HCT116 (cell line): ENCODE measurements around the gene MPPED1. TPM values are rescaled to one million over a fixed set of nuclear protein-coding genes. Genes with fewer than 3 reads are reported as not detected.

Experiments
- ATAC-seq: fragments of 200-7000 bp; cut with Tn5 transposase; 2 replicates; pipeline ENCODE4 v1.9.1; 2020; ENCODE audit warnings: mild to moderate bottlenecking, moderate library complexity
- BruUV-seq: library from RNA; stranded (reverse); fragments of 400-500 nt; replicated peaks from 2 replicates; lab custom pipeline; 2021; lab: Mats Ljungman, UMichigan
- CTCF ChIA-PET: fragments of 300-600 bp; sonication (Branson Sonifier 250); formaldehyde crosslinking; loops from one replicate; lab custom pipeline; 2021; ENCODE audit warnings: antibody characterized with exemption; lab: Charles Lee
- POLR2A ChIA-PET: fragments of 300-600, 350-600 bp; sonication (Branson Sonifier 250); formaldehyde crosslinking; loops from one replicate; lab custom pipeline; 2021; ENCODE audit warnings: antibody characterized with exemption; lab: Charles Lee
- RAD21 ChIA-PET, 2 experiments: fragments of 300-600 bp; sonication (Branson Sonifier 250); formaldehyde crosslinking; loops; one replicate each; lab custom pipeline; 2023; ENCODE audit warnings: low total read pairs in 2 of 2; ENCODE audit not compliant: uncharacterized antibody in 2 of 2, unreplicated experiment in 2 of 2, low non-redundant PET in 1 of 2; lab: Charles Lee
- DNase-seq: peaks from one replicate; pipeline ENCODE4 v3.0.0-alpha.2; 2010; ENCODE audit warnings: low read depth, low spot score
- H2AFZ ChIP-seq: fragments of 200-600 bp; shearing (Covaris generic), sonication (generic); 2 replicates; pipeline ENCODE4 v1.6.1; 2017; ENCODE audit warnings: low read depth, mixed run types, mixed read lengths, antibody characterized with exemption, low read length; ENCODE audit not compliant: poor library complexity, severe bottlenecking
- H3K27ac ChIP-seq: 2 replicates; pipeline ENCODE4 v1.5.1; 2012; ENCODE audit warnings: low read depth, low read length
- H3K27me3 ChIP-seq: fragments of 200-600 bp; sonication (generic); 2 replicates; pipeline ENCODE4 v1.6.1; 2016; ENCODE audit warnings: mixed run types, low read length, mixed read lengths; ENCODE audit not compliant: insufficient read depth
- H3K36me3 ChIP-seq, 2 experiments: fragments of 200-500 bp in 1 of 2; fragments of 200-600 bp in 1 of 2; sonication (Bioruptor generic) in 1 of 2; sonication (generic) in 1 of 2; 2 replicates each; pipeline versions ENCODE4 v1.5.1 to v1.6.1; 2014 to 2016; ENCODE audit warnings: low read length in 2 of 2, inconsistent platforms in 1 of 2, mixed read lengths in 1 of 2, mixed run types in 1 of 2; ENCODE audit not compliant: insufficient read depth in 2 of 2, control insufficient read depth in 1 of 2
- H3K4me1 ChIP-seq, 2 experiments: fragments of 200-600 bp in 1 of 2; sonication (generic) in 1 of 2; 2 replicates each; pipeline versions ENCODE4 v1.5.1 to v1.6.1; 2012 to 2017; ENCODE audit warnings: low read length in 2 of 2, inconsistent platforms in 1 of 2, mild to moderate bottlenecking in 1 of 2, mixed read lengths in 1 of 2, mixed run types in 1 of 2, moderate library complexity in 1 of 2; ENCODE audit not compliant: insufficient read depth in 2 of 2, control insufficient read depth in 1 of 2
- H3K4me2 ChIP-seq: fragments of 200-600 bp; sonication (generic); 2 replicates; pipeline ENCODE4 v1.6.1; 2017; ENCODE audit warnings: mixed run types, low read length, mixed read lengths
- H3K4me3 ChIP-seq, 2 experiments: fragments of 200-600 bp in 1 of 2; sonication (generic) in 1 of 2; replicated peaks in 1 of 2; 2 replicates each; pipeline ENCODE4 v1.5.1; 2011 to 2016; ENCODE audit warnings: low read length in 2 of 2, control low read depth in 1 of 2, low read depth in 1 of 2, mild to moderate bottlenecking in 1 of 2, mixed read lengths in 1 of 2, mixed run types in 1 of 2
- H3K79me2 ChIP-seq: fragments of 200-600 bp; sonication (generic); 2 replicates; pipeline ENCODE4 v1.6.1; 2017; ENCODE audit warnings: mild to moderate bottlenecking, mixed run types, low read length, moderate library complexity, mixed read lengths; ENCODE audit not compliant: insufficient read depth
- H3K9ac ChIP-seq: fragments of 200-600 bp; sonication (generic); 2 replicates; pipeline ENCODE4 v1.6.1; 2016; ENCODE audit warnings: low read length, mixed read lengths
- H3K9me2 ChIP-seq: fragments of 200-600 bp; sonication (generic), shearing (Covaris generic); 2 replicates; pipeline ENCODE4 v1.6.1; 2017; ENCODE audit warnings: mixed run types, mild to moderate bottlenecking, moderate library complexity; ENCODE audit not compliant: insufficient read depth
- H3K9me3 ChIP-seq, 2 experiments: fragments of 200-500 bp in 1 of 2; fragments of 200-600 bp in 1 of 2; sonication (Bioruptor generic) in 1 of 2; sonication (generic) in 1 of 2; 2 replicates each; pipeline ENCODE4 v1.6.1; 2014 to 2017; ENCODE audit warnings: low read length in 2 of 2, mixed read lengths in 2 of 2, inconsistent platforms in 1 of 2, low read depth in 1 of 2, mild to moderate bottlenecking in 1 of 2, mixed run types in 1 of 2, moderate library complexity in 1 of 2; ENCODE audit not compliant: control insufficient read depth in 1 of 2, insufficient read depth in 1 of 2
- H4K20me1 ChIP-seq: fragments of 200-600 bp; sonication (generic), shearing (Covaris generic); 2 replicates; pipeline ENCODE4 v1.6.1; 2017; ENCODE audit warnings: mixed run types, mild to moderate bottlenecking, moderate library complexity; ENCODE audit not compliant: insufficient read depth
- CBX3 ChIP-seq: IDR thresholded peaks from 2 replicates; pipeline ENCODE4 v1.6.1; 2012; ENCODE audit warnings: low read depth
- CEBPB ChIP-seq: IDR thresholded peaks from 2 replicates; pipeline ENCODE4 v1.6.1; 2012; ENCODE audit warnings: low read depth
- EGR1 ChIP-seq: IDR thresholded peaks from 2 replicates; pipeline ENCODE4 v1.6.1; 2012; ENCODE audit warnings: low read depth
- ELF1 ChIP-seq: IDR thresholded peaks from 2 replicates; pipeline ENCODE4 v1.6.1; 2012; ENCODE audit warnings: low read depth, borderline replicate concordance
- EZH2phosphoT487 ChIP-seq: fragments of 200-600 bp; IDR thresholded peaks from 2 replicates; pipeline ENCODE4 v1.6.1; 2018; ENCODE audit warnings: antibody characterized with exemption, borderline replicate concordance
- FOSL1 ChIP-seq: IDR thresholded peaks from 2 replicates; pipeline ENCODE4 v1.6.1; 2012; ENCODE audit warnings: low read depth
- JUND ChIP-seq: IDR thresholded peaks from 2 replicates; pipeline ENCODE4 v1.6.1; 2012
- POLR2A ChIP-seq: IDR thresholded peaks from 2 replicates; pipeline ENCODE4 v1.7.0; 2011; ENCODE audit warnings: borderline replicate concordance; ENCODE audit not compliant: insufficient read depth, insufficient read length; ENCODE audit errors: extremely low read depth
- POLR2AphosphoS5 ChIP-seq: IDR thresholded peaks from 2 replicates; pipeline ENCODE4 v1.6.1; 2011; ENCODE audit warnings: mild to moderate bottlenecking, low read depth, low read length, moderate library complexity
- RAD21 ChIP-seq: IDR thresholded peaks from 2 replicates; pipeline ENCODE4 v1.6.1; 2012; ENCODE audit warnings: low read depth, mild to moderate bottlenecking
- SIN3A ChIP-seq: IDR thresholded peaks from 2 replicates; pipeline ENCODE4 v1.6.1; 2012; ENCODE audit warnings: low read depth
- SP1 ChIP-seq: IDR thresholded peaks from 2 replicates; pipeline ENCODE4 v1.6.1; 2012; ENCODE audit warnings: low read depth
- SRF ChIP-seq: IDR thresholded peaks from 2 replicates; pipeline ENCODE4 v1.6.1; 2012; ENCODE audit warnings: low read depth
- TCF7L2 ChIP-seq: IDR thresholded peaks from 2 replicates; pipeline ENCODE4 v1.7.0; 2011; ENCODE audit warnings: borderline replicate concordance, inconsistent platforms; ENCODE audit not compliant: insufficient read depth, insufficient read length; ENCODE audit errors: extremely low read depth
- YY1 ChIP-seq: IDR thresholded peaks from 2 replicates; pipeline ENCODE4 v1.6.1; 2011; ENCODE audit warnings: low read length, low read depth, moderate library complexity, mild to moderate bottlenecking; ENCODE audit not compliant: insufficient replicate concordance; ENCODE audit errors: extremely low read depth
- ZFX ChIP-seq: fragments of 450-650 bp; IDR thresholded peaks from 2 replicates; pipeline ENCODE4 v1.6.1; 2017
- ZNF274 ChIP-seq: fragments of 200-500 bp; sonication (Bioruptor generic); IDR thresholded peaks from 2 replicates; pipeline ENCODE4 v1.6.1; 2014; ENCODE audit warnings: mild to moderate bottlenecking, low read depth, low read length, inconsistent platforms
- intact Hi-C: fragments of 100-400 bp; cut with micrococcal nuclease; formaldehyde crosslinking; loops from 2 replicates; pipeline ENCODE4 v1.10.0; 2022
- total RNA-seq: library from RNA; stranded (reverse); gene quantifications from one replicate; pipeline ENCODE4 v1.2.1, GENCODE V29; 2021; ENCODE audit not compliant: unreplicated experiment
- TF ChIP-seq, protein P1 (sequence below), 3 experiments: fragments of 200-600 bp in 1 of 3; sonication (generic) in 1 of 3; IDR thresholded peaks in 2 of 3; conservative IDR thresholded peaks in 1 of 3; 2 replicates each; pipeline ENCODE4 v1.5.1; 2012 to 2017; ENCODE audit warnings: low read depth in 2 of 3, low read length in 2 of 3, antibody characterized with exemption in 1 of 3, borderline replicate concordance in 1 of 3, control low read depth in 1 of 3, mild to moderate bottlenecking in 1 of 3, mixed read lengths in 1 of 3, mixed run types in 1 of 3, moderate library complexity in 1 of 3; ENCODE audit not compliant: insufficient read depth in 1 of 3
- TF ChIP-seq, protein P2 (sequence below): IDR thresholded peaks from 2 replicates; pipeline ENCODE4 v1.6.1; 2012; ENCODE audit warnings: low read depth
- TF ChIP-seq, protein P3 (sequence below): IDR thresholded peaks from 2 replicates; pipeline ENCODE4 v1.6.1; 2012

The MPPED1 gene
- total RNA-seq, 1 experiment from 2014 or later, result not detected

DNA sequence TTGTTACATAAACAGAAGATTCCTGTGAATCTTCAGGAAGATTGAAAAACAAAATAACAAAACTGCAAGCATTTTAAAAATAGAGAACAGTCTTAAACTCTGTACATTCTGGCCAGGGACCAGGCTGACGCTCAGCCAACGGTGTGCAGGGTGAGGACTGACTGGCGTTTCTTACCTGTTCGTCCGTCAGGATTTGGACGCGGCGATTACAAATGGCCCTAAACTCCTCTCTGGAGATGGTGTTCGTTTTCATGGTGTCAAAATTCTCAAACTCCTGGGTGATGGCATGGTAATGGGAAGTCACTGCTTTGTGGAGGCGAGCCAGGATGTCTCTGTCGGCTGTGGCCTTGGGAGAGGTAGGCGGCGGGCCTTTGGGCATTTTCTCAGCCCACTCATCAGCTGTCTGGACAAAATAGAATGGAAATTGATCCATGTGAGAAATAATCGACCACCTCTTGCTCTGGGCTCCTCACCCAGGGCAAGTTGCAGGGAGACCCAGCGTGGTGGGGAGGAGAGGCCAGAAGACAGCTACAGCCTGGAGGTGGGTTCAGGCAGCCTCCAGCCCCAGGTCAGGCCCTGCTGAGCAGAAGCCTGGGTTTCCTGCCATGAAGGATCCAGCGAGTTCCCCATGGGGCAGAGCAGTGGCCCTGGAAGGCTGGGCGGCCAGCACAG, 143.0 kb downstream of the MPPED1 start:
- no peaks in the 10 kb centered on the region for H3K79me2 ChIP-seq
- no peak for TF ChIP-seq SIN3A
- TF ChIP-seq FOSL1, result no peak
- TF ChIP-seq SRF, result no peak
- no peak for TF ChIP-seq CBX3
- TF ChIP-seq, protein P1, sequence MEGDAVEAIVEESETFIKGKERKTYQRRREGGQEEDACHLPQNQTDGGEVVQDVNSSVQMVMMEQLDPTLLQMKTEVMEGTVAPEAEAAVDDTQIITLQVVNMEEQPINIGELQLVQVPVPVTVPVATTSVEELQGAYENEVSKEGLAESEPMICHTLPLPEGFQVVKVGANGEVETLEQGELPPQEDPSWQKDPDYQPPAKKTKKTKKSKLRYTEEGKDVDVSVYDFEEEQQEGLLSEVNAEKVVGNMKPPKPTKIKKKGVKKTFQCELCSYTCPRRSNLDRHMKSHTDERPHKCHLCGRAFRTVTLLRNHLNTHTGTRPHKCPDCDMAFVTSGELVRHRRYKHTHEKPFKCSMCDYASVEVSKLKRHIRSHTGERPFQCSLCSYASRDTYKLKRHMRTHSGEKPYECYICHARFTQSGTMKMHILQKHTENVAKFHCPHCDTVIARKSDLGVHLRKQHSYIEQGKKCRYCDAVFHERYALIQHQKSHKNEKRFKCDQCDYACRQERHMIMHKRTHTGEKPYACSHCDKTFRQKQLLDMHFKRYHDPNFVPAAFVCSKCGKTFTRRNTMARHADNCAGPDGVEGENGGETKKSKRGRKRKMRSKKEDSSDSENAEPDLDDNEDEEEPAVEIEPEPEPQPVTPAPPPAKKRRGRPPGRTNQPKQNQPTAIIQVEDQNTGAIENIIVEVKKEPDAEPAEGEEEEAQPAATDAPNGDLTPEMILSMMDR (IDR thresholded peaks at IDR 0.05 in 2 of 3, conservative IDR thresholded peaks at IDR 0.05 in 1 of 3; ENCODE audit: borderline replicate concordance in 1 of 3, insufficient read depth in 1 of 3, low read depth in 2 of 3, low read length in 2 of 3), result no peak
- TF ChIP-seq JUND, result no peak
- TF ChIP-seq TCF7L2, result no peak
- TF ChIP-seq YY1, result no peak
- TF ChIP-seq, protein P2, sequence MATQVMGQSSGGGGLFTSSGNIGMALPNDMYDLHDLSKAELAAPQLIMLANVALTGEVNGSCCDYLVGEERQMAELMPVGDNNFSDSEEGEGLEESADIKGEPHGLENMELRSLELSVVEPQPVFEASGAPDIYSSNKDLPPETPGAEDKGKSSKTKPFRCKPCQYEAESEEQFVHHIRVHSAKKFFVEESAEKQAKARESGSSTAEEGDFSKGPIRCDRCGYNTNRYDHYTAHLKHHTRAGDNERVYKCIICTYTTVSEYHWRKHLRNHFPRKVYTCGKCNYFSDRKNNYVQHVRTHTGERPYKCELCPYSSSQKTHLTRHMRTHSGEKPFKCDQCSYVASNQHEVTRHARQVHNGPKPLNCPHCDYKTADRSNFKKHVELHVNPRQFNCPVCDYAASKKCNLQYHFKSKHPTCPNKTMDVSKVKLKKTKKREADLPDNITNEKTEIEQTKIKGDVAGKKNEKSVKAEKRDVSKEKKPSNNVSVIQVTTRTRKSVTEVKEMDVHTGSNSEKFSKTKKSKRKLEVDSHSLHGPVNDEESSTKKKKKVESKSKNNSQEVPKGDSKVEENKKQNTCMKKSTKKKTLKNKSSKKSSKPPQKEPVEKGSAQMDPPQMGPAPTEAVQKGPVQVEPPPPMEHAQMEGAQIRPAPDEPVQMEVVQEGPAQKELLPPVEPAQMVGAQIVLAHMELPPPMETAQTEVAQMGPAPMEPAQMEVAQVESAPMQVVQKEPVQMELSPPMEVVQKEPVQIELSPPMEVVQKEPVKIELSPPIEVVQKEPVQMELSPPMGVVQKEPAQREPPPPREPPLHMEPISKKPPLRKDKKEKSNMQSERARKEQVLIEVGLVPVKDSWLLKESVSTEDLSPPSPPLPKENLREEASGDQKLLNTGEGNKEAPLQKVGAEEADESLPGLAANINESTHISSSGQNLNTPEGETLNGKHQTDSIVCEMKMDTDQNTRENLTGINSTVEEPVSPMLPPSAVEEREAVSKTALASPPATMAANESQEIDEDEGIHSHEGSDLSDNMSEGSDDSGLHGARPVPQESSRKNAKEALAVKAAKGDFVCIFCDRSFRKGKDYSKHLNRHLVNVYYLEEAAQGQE, result no peak
- no peak for TF ChIP-seq RAD21
- no peak for TF ChIP-seq CEBPB
- TF ChIP-seq EZH2phosphoT487, result no peak
- TF ChIP-seq POLR2AphosphoS5, result no peak
- no peak for TF ChIP-seq EGR1
- TF ChIP-seq ZFX, result no peak
- TF ChIP-seq SP1, result no peak
- TF ChIP-seq ZNF274, result no peak
- TF ChIP-seq ELF1, result no peak
- TF ChIP-seq, protein P3, sequence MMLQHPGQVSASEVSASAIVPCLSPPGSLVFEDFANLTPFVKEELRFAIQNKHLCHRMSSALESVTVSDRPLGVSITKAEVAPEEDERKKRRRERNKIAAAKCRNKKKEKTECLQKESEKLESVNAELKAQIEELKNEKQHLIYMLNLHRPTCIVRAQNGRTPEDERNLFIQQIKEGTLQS, result no peak
- TF ChIP-seq POLR2A, result no peak
- H4K20me1 ChIP-seq, result no peaks in the 10 kb centered on the region
- POLR2A ChIA-PET, result no interaction called here
- no peak overlapping the region for H3K4me2 ChIP-seq
- no peak overlapping the region for H3K4me3 ChIP-seq
- H3K27me3 ChIP-seq, result peaks cover 15% of the 10 kb centered on the region
- DNase-seq (no peak), ATAC-seq (no peak)
- intact Hi-C loops, result no loop called here
- H3K9me2 ChIP-seq, result no peaks in the 10 kb centered on the region
- no peaks in the 10 kb centered on the region for H3K9me3 ChIP-seq
- H3K9ac ChIP-seq, result no peak overlapping the region
- H3K4me1 ChIP-seq, result no peaks in the 10 kb centered on the region
- H3K36me3 ChIP-seq, result no peaks in the 10 kb centered on the region
- CTCF ChIA-PET, result no interaction called here
- H3K27ac ChIP-seq, result no peak overlapping the region
- BruUV-seq, result no TSS peak
- no peak overlapping the region for H2AFZ ChIP-seq
- RAD21 ChIA-PET, result no interaction called here
